NB4 (cell line): ENCODE results near the gene UMPS.

Source experiments
- POLR2A ChIP-seq: IDR thresholded peaks from 2 replicates; pipeline ENCODE4 v1.6.1; 2011; ENCODE audit warnings: mild to moderate bottlenecking; ENCODE audit not compliant: insufficient read length; ENCODE audit errors: extremely low read depth
- TF ChIP-seq, protein P1 (sequence below): IDR thresholded peaks from one replicate; pipeline ENCODE4 v1.5.1; 2012; ENCODE audit warnings: low read depth, low read length
- TF ChIP-seq, protein P2 (sequence below): IDR thresholded peaks from 2 replicates; pipeline ENCODE4 v1.6.1; 2011; ENCODE audit warnings: low read depth, low read length

DNA sequence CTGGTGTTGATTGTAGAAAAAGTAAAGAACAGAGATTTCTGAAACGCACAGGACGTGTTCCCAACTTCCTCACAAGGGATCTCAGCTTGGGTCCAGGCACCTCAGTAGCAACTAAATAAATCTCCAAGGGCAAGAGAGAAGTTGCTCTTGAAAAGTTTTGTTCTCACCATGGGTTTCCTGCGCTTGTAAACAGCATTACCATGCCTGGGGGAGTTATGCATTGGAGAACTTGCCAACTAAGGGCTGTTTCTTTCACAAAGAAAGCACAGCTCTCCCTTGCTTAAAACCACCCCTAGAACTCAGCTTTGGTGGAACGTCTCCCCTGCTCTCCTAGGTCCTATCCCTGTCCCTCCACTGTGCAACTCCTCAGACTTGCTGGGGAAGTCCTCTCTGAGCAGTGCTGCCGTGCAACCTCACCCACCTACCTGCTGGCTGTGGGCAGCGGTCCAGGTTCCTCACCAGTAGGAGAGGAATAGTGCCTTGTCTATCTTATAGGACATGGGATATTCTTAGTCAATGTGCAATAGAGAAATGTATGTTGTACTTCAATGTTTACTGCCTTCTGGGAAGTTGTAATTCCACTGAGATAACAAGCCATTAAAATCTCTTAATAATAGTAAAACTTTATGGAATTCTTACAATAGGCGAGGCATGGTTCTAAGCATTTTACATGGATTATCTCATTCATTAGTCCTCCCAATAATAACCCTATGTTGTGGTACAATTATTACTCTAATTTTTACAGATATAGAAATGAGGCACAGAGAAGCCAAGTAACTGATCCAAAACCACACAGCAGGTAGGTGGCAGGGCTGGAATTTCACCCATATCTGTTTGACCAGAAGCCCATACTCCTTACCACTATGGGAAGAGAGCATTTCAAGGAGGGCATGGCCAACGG is 51.5 kb downstream of the UMPS start:
- no peak for TF ChIP-seq POLR2A
- TF ChIP-seq, protein P1, sequence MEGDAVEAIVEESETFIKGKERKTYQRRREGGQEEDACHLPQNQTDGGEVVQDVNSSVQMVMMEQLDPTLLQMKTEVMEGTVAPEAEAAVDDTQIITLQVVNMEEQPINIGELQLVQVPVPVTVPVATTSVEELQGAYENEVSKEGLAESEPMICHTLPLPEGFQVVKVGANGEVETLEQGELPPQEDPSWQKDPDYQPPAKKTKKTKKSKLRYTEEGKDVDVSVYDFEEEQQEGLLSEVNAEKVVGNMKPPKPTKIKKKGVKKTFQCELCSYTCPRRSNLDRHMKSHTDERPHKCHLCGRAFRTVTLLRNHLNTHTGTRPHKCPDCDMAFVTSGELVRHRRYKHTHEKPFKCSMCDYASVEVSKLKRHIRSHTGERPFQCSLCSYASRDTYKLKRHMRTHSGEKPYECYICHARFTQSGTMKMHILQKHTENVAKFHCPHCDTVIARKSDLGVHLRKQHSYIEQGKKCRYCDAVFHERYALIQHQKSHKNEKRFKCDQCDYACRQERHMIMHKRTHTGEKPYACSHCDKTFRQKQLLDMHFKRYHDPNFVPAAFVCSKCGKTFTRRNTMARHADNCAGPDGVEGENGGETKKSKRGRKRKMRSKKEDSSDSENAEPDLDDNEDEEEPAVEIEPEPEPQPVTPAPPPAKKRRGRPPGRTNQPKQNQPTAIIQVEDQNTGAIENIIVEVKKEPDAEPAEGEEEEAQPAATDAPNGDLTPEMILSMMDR = no peak
- TF ChIP-seq, protein P2, sequence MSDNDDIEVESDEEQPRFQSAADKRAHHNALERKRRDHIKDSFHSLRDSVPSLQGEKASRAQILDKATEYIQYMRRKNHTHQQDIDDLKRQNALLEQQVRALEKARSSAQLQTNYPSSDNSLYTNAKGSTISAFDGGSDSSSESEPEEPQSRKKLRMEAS = no peak
